Dedifferentiated amniotic fluid mesenchymal stem cell (primary cell): ENCODE data around the gene ACTR3.
"Not testable (repeated sequence)": the region's sequence is repeated elsewhere in the genome, so short reads cannot be mapped to it uniquely, and the experiment has no call there.

ENCODE experiments used
- DNase-seq: peaks from one replicate; pipeline ENCODE4 v3.0.0-alpha.2; 2016; ENCODE audit errors: extremely low spot score

The ACTR3 gene

DNA sequence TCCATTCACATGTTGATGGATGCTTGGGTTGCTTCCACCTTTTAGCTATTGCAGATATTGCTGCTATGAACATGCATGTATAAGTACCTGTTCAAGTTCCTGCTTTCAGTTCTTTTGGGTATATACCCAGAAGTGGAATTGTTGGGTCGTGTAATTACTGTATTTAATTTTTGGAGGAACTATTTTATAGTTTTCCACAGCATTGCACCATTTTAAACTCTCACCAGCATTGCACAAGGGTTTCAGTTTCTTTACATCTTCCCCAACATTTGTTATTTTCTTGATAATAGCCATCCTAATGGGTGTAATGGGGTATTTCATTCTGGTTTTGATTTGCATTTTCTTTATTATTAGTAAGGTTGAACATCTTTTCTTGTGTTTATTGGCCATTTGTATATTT, 16.0 kb downstream of the ACTR3 start:
- DNase-seq, result no peak

- DNase-seq, result no peak
Observed at GRCh38 chr2:113906647-113907046, 16.8 kb downstream of the ACTR3 start.

GRCh38 chr2:113907297-113907696, 17.4 kb downstream of the ACTR3 start:
- no peak for DNase-seq

DNA sequence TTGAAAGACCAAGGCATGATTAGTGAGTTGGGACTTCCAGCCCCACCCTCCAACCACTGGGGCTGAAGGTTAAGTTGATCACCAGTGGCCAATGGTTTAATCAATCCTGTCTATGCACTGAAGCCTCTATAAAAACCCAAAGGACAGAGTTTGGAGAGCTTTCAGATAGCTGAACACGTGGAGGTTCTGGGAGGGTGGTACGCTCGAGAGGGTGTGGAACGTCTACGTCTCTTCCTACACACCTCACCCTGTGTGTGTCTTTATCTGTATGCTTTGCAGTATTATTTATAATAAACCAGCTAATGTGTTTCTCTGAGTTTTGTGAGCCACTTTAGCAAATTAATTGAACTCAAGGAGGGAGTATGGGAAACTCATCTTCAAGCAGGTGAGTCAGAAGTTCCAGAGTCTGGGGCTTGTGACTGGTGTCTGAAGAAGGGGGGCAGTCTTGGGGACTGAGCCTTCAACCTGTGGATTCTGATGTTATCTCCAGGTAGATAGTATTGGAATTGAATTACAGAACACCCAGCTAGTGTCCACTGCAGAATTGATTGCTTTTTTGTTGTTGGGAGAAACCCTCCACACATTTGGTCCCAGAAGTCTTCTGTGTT, 20.3 kb downstream of the ACTR3 start:
- DNase-seq, result no peak

DNA sequence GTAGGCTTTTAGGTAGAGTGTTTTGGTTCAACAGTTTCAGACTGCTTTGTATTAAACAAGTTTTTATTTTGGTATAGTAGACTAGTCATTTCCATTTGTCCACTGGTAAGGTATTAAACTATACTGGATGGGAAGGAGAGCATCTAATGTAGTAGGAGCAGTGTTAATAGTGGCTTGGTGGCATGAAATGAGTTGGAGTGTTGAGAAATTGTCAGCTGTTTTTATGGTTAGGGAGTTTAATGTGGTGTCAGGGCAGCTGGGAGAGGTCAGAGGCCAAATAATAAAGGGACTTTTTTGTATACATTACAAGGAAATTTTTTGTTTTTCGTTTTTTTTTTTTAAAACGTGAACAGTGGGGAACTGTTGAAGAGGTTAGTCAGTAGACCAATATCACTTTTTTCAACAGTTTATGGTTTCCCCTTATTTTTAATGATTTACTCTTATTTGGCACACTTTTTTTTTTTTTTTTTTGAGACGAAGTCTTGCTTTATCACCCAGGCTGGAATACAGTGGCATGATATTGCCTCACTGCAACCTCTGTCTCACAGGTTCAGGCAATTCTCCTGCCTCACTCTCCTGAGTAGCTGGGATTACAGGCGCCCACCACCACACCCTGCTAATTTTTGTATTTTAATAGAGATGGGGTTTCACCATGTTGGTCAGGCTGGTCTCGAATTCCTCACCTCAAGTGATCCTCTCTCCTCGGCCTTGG, 21.2 kb downstream of the ACTR3 start:
- no peak for DNase-seq

DNA sequence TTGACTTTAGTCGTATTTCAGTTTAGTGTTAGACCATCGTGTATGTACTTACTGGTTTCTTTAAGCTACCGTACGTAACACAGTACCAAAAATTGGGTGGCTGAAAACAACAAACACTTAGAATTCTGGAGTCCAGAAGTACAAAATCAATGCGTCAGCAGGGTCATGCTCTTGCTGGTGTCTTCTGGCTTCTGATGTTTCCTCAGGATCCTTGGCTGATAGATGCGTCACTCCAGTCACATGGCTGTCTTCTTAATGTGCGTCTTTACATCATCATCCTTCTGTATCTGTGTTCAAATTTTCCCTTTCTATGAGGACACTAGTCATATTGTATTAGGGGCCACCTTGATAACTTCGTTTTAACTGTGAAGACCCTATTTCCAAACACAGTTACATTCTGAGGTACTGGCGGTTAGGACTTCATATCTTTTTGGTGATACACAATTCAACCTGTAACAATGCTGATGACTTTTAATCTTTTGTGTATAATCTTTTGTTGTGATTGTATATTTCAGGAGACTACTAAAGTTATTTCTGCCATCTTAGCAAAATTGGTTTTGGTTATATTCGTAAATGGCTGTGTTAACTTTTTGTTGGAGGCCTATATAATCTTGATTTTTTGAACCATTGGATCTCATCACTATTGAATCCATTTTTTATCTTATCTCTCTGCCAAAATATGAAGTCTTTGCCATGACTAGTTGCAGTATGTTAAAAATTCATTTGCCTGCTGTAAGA, 25.4 kb downstream of the ACTR3 start:
- no peak for DNase-seq

- no peak for DNase-seq
Observed at GRCh38 chr2:113918229-113918628, 28.3 kb downstream of the ACTR3 start.

GRCh38 chr2:113920996-113921395, 31.1 kb downstream of the ACTR3 start:
- DNase-seq, result no peak

GRCh38 chr2:113922335-113922734, 32.4 kb downstream of the ACTR3 start:
- no peak for DNase-seq

- no peak for DNase-seq
Observed at GRCh38 chr2:113922784-113923183, 32.9 kb downstream of the ACTR3 start.

GRCh38 chr2:113925884-113926283, 36.0 kb downstream of the ACTR3 start:
- no peak for DNase-seq

DNA sequence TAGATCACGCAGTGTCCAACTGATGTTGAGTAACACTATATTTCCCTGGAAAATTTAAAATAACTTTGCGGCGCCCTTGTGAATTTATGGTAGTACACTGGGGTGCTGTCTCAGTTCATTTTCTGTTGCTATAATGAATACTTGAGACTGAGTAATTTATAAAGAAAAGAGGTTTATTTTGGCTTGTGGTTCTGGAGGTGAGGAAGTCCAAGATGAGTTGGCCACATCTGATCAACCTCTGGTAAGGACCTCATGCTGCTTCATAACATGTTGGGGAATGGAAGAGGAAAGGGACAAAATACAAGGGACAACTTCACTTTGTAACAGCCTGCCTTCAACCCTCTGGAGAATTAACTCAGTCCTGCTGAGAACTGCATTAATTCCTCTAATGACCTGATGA, 36.4 kb downstream of the ACTR3 start:
- DNase-seq, result no peak

- no peak for DNase-seq
Observed at GRCh38 chr2:113930448-113930847, 40.6 kb downstream of the ACTR3 start.

- DNase-seq, result no peak
Observed at GRCh38 chr2:113937501-113937900, 47.6 kb downstream of the ACTR3 start.

GRCh38 chr2:113940891-113941290, 51.0 kb downstream of the ACTR3 start:
- no peak for DNase-seq

DNA sequence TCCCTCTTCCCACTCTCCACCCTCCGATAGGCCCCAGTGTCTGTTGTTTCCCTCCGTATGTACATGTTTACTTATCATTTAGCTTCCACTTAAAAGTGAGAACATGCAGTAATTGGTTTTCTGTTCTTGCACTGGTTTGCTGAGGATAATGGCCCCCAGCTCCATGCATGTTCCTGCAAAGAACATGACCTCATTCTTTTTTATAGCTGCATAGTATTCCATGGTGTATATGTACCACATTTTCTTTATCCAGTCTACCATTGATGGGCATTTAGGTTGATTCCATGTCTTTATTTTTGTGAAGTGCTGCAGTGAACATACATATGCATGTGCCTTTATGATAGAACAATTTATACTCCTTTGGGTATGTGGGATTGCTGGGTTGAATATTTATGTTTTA, 55.9 kb downstream of the ACTR3 start:
- DNase-seq, result not testable (repeated sequence)

GRCh38 chr2:113950906-113951305, 61.0 kb downstream of the ACTR3 start:
- DNase-seq, result not testable (repeated sequence)

GRCh38 chr2:113961000-113961399, 71.1 kb downstream of the ACTR3 start:
- no peak for DNase-seq

- DNase-seq, result peak; percentile 64
Observed at GRCh38 chr2:113962692-113963480, 73.0 kb downstream of the ACTR3 start.

DNA sequence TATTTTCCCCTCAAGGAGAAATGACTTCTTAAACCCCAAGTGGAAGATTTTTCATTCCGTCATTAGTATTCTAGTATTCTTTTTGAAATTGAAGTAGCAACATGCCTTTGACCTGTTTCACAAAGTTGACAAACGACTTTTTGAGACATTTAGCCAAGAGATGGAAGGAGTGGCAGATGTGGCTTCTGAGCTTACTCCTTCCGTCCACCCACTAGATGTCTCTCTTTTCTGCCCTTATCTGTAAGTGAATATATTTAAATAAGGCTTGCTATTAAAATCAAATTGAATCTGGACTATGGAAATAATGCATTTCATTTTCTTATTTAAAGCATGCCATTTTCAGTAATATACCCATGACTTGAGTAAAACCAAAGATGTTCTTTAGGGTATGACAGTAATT, 74.1 kb downstream of the ACTR3 start:
- DNase-seq, result no peak

GRCh38 chr2:113964436-113964835, 74.5 kb downstream of the ACTR3 start:
- DNase-seq, result no peak

DNA sequence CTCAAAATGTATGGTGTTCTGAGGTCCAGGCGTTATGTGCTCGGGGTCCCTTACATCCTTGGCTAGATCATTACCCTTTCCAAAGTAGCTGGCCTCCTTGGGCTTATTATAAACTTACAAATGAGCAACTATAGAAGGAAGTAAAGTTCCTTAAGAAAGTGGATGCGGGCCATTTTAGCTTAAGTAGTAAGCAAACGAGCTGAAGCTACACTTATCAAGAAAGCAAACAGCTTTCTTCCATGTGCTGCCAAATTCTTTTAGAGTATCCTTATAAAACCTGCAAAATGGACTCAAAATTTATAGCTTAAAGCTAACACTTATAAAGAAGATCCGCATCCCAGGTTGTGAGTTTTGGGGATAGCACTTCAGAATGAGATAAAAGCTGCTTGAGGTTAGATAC, 75.3 kb downstream of the ACTR3 start:
- DNase-seq, result no peak
